IMR-90 (cell line): ENCODE results near the gene CTNNA1. TPM values are rescaled to one million over a fixed set of nuclear protein-coding genes. Genes with fewer than 3 reads are reported as not detected.

Source experiments
- ATAC-seq: fragments of 200-7000 bp; cut with Tn5 transposase; 2 replicates; pipeline ENCODE4 v1.9.1; 2020; ENCODE audit warnings: low read depth, mild to moderate bottlenecking, moderate library complexity
- BruUV-seq: library from RNA; stranded (reverse); fragments of 400-500 nt; replicated peaks from 2 replicates; lab custom pipeline; 2021; lab: Mats Ljungman, UMichigan
- CTCF ChIA-PET: fragments of 300-600 bp; formaldehyde crosslinking; extraction: SDS; loops from one replicate; lab custom pipeline; 2021; ENCODE audit warnings: antibody characterized with exemption; lab: Yijun Ruan, JAX
- POLR2A ChIA-PET: fragments of 300-600 bp; sonication (Branson Sonifier 250); formaldehyde crosslinking; loops from one replicate; lab custom pipeline; 2022; ENCODE audit warnings: antibody characterized with exemption; ENCODE audit not compliant: unreplicated experiment; lab: Charles Lee
- DNase-seq: peaks from one replicate; pipeline ENCODE4 v3.0.0; 2013
- H2AFZ ChIP-seq: replicated peaks from 2 replicates; pipeline ENCODE3; 2013; ENCODE audit warnings: low read length, mild to moderate bottlenecking; ENCODE audit not compliant: poor library complexity
- H2AK5ac ChIP-seq: 2 replicates; pipeline ENCODE4 v1.6.1; 2013; ENCODE audit warnings: low read depth, low read length, inconsistent platforms
- H2AK9ac ChIP-seq: replicated peaks from 2 replicates; pipeline ENCODE3; 2013; ENCODE audit warnings: mild to moderate bottlenecking, low read depth, low read length, moderate library complexity; ENCODE audit not compliant: poor library complexity
- H2BK120ac ChIP-seq: 2 replicates; pipeline ENCODE4 v1.6.1; 2013; ENCODE audit warnings: low read depth, low read length, inconsistent platforms
- H2BK15ac ChIP-seq: 3 replicates; pipeline ENCODE4 v1.6.1; 2013; ENCODE audit warnings: low read depth, low read length, inconsistent platforms
- H2BK20ac ChIP-seq: 2 replicates; pipeline ENCODE4 v1.6.1; 2013; ENCODE audit warnings: low read depth, mild to moderate bottlenecking, inconsistent platforms, low read length, moderate library complexity
- H2BK5ac ChIP-seq: 2 replicates; pipeline ENCODE4 v1.6.1; 2013; ENCODE audit warnings: mild to moderate bottlenecking, low read depth, low read length, inconsistent platforms; ENCODE audit not compliant: poor library complexity, severe bottlenecking
- H3K14ac ChIP-seq: replicated peaks from 2 replicates; pipeline ENCODE4 v1.6.1; 2013; ENCODE audit warnings: low read depth, low read length, inconsistent platforms
- H3K18ac ChIP-seq: 2 replicates; pipeline ENCODE4 v1.6.1; 2013; ENCODE audit warnings: low read depth, low read length, control low read depth
- H3K23ac ChIP-seq: 2 replicates; pipeline ENCODE4 v1.6.1; 2013; ENCODE audit warnings: low read depth, low read length, inconsistent platforms
- H3K27ac ChIP-seq: 2 replicates; pipeline ENCODE4 v1.5.1; 2013; ENCODE audit warnings: mild to moderate bottlenecking, control low read depth, low read length; ENCODE audit not compliant: insufficient read depth
- H3K27me3 ChIP-seq: 2 replicates; pipeline ENCODE4 v1.6.1; 2013; ENCODE audit warnings: low read length; ENCODE audit not compliant: control insufficient read depth, insufficient read depth
- H3K36me3 ChIP-seq: 2 replicates; pipeline ENCODE4 v1.6.1; 2013; ENCODE audit warnings: low read length, mixed read lengths; ENCODE audit not compliant: control insufficient read depth, insufficient read depth
- H3K4ac ChIP-seq: 2 replicates; pipeline ENCODE4 v1.6.1; 2013; ENCODE audit warnings: low read depth, low read length, inconsistent platforms
- H3K4me1 ChIP-seq: 2 replicates; pipeline ENCODE4 v1.6.1; 2013; ENCODE audit warnings: low read length, mixed read lengths; ENCODE audit not compliant: control insufficient read depth, insufficient read depth
- H3K4me2 ChIP-seq: 2 replicates; pipeline ENCODE4 v1.6.1; 2013; ENCODE audit warnings: low read depth, mild to moderate bottlenecking, control low read depth, low read length, moderate library complexity
- H3K4me3 ChIP-seq: 2 replicates; pipeline ENCODE4 v1.5.1; 2013; ENCODE audit warnings: low read depth, mild to moderate bottlenecking, control low read depth, low read length, moderate library complexity; ENCODE audit not compliant: insufficient read depth
- H3K56ac ChIP-seq: 2 replicates; pipeline ENCODE4 v1.6.1; 2013; ENCODE audit warnings: low read length, inconsistent platforms; ENCODE audit not compliant: insufficient read depth; ENCODE audit errors: extremely low read depth
- H3K79me1 ChIP-seq, 2 experiments: 2 replicates each; pipeline ENCODE4 v1.6.1; 2013; ENCODE audit warnings: low read length in 2 of 2, inconsistent platforms in 1 of 2, low read depth in 1 of 2
- H3K9ac ChIP-seq: 2 replicates; pipeline ENCODE4 v1.6.1; 2013; ENCODE audit warnings: low read depth, low read length, control low read depth
- H3K9me1 ChIP-seq: 2 replicates; pipeline ENCODE4 v1.6.1; 2013; ENCODE audit warnings: low read length, inconsistent platforms; ENCODE audit not compliant: insufficient read depth
- H3K9me3 ChIP-seq: 2 replicates; pipeline ENCODE4 v1.6.1; 2013; ENCODE audit warnings: low read length; ENCODE audit not compliant: control insufficient read depth, insufficient read depth
- H4K20me1 ChIP-seq: 2 replicates; pipeline ENCODE4 v1.6.1; 2013; ENCODE audit warnings: low read length, inconsistent platforms; ENCODE audit not compliant: insufficient read depth
- H4K5ac ChIP-seq: 2 replicates; pipeline ENCODE4 v1.6.1; 2013; ENCODE audit warnings: mild to moderate bottlenecking, low read depth, low read length, control low read depth
- H4K8ac ChIP-seq, 2 experiments: 2 replicates each; pipeline ENCODE4 v1.6.1; 2013; ENCODE audit warnings: low read depth in 2 of 2, low read length in 2 of 2, control low read depth in 1 of 2, inconsistent platforms in 1 of 2
- H4K91ac ChIP-seq: 2 replicates; pipeline ENCODE4 v1.6.1; 2013; ENCODE audit warnings: low read depth, low read length, inconsistent platforms; ENCODE audit not compliant: insufficient read depth
- CEBPB ChIP-seq: IDR thresholded peaks from 2 replicates; pipeline ENCODE4 v1.6.1; 2012; ENCODE audit warnings: low read depth, low read length, improper control_type of control experiment
- CHD1 ChIP-seq: IDR thresholded peaks from 2 replicates; pipeline ENCODE4 v1.6.1; 2012; ENCODE audit warnings: low read depth, low read length, improper control_type of control experiment
- NFE2L2 ChIP-seq: fragments of 150-350 bp; IDR thresholded peaks from 2 replicates; pipeline ENCODE4 v1.6.1; 2016; ENCODE audit warnings: low read depth, mild to moderate bottlenecking, low read length
- RCOR1 ChIP-seq: IDR thresholded peaks from 2 replicates; pipeline ENCODE4 v1.6.1; 2012; ENCODE audit warnings: mild to moderate bottlenecking, low read length, improper control_type of control experiment; ENCODE audit not compliant: insufficient replicate concordance
- SMC3 ChIP-seq: fragments of 150-350 bp; IDR thresholded peaks from 2 replicates; pipeline ENCODE4 v1.6.1; 2016; ENCODE audit warnings: low read depth, mild to moderate bottlenecking, antibody characterized with exemption, low read length, moderate library complexity
- WGBS, 2 experiments: methylation state at CpG; one replicate each; pipeline versions ENCODE4 v1.1.5 to v1.1.7; 2013; ENCODE audit warnings: missing lambda C conversion rate in 2 of 2; ENCODE audit not compliant: insufficient read length in 1 of 2; ENCODE audit errors: extremely low coverage in 2 of 2; 5-methylcytosine and 5-hydroxymethylcytosine counted together
- dilution Hi-C: fragments of 300-500 bp; cut with HindIII; formaldehyde crosslinking; loops from one replicate; pipeline ENCODE4 v1.14.3; 2018; ENCODE audit warnings: low sequenced_read_pairs; ENCODE audit not compliant: unreplicated experiment
- in situ Hi-C: fragments of 300-500 bp; cut with MboI; formaldehyde crosslinking; loops from 3 replicates; pipeline ENCODE4 v1.14.3; 2019; ENCODE audit warnings: low sequenced_read_pairs, inconsistent platforms, mixed read lengths
- intact Hi-C: fragments of 100-400 bp; cut with micrococcal nuclease; formaldehyde crosslinking; loops from 2 replicates; pipeline ENCODE4 v1.10.0; 2022
- polyA plus RNA-seq, 3 experiments: library from polyadenylated mRNA; depleted of rRNA; stranded (reverse); fragments of >200 nt; gene quantifications; 2 replicates each; pipeline ENCODE4 v1.2.3, GENCODE V29; 2012; ENCODE audit warnings: low replicate concordance in 1 of 3
- total RNA-seq: library from RNA; depleted of rRNA; stranded (reverse); fragments of >200 nt; gene quantifications from 2 replicates; pipeline ENCODE4 v1.2.3, GENCODE V29; 2012

Gene CTNNA1
- total and polyA plus RNA-seq, 2 of the 4 experiments (the other 2 are of a cell fraction) = 220 to 471 TPM

DNA sequence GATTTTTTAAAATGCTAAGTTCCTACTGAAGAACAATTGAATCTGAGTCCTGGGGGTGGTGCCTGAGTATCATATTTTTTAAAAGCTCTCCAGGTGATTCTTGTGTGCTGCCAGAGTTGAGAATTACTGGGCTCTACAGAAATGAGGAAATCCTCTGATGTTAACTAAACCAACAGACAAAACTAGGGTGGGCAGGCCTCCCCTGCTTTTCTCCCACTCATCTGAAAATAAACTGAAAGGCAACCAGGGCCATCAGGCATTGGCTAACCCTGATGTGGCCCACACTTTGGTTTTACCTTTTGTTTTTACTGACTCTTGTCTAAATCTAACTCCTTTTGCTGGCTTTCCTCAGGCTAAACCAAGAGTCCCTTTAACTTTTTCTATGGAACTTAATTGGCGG is 13.3 kb upstream of the CTNNA1 start:
- Histone ChIP-seq H2AK9ac (no peak overlapping the region), H3K14ac (no peak overlapping the region), H3K27me3 (no peaks in the 10 kb centered on the region), H3K27ac (no peak overlapping the region), H2AFZ (no peak overlapping the region), H3K4ac (no peak overlapping the region), H2BK120ac (no peak overlapping the region), H4K8ac (no peak overlapping the region), H3K79me1 (no peaks in the 10 kb centered on the region), H3K9me3 (no peaks in the 10 kb centered on the region), H3K9ac (no peak overlapping the region), H3K18ac (no peak overlapping the region), H3K36me3 (no peaks in the 10 kb centered on the region), H4K20me1 (no peaks in the 10 kb centered on the region), H3K4me3 (no peak overlapping the region), H4K91ac (no peak overlapping the region), H3K56ac (no peak overlapping the region), H2BK15ac (no peak overlapping the region), H2BK20ac (no peak overlapping the region), H4K5ac (no peak overlapping the region), H3K4me2 (no peak overlapping the region), H2AK5ac (no peak overlapping the region), H3K23ac (no peak overlapping the region), H3K9me1 (no peaks in the 10 kb centered on the region), H2BK5ac (no peak overlapping the region), H3K4me1 (no peaks in the 10 kb centered on the region)
- ChIA-PET POLR2A (no interaction called here), CTCF (no interaction called here)
- TF ChIP-seq CHD1 = no peak
- TF ChIP-seq SMC3 = no peak
- no peak for TF ChIP-seq NFE2L2
- TF ChIP-seq CEBPB = no peak
- TF ChIP-seq RCOR1 = no peak
- dilution Hi-C loops (no loop called here), in situ Hi-C loops (no loop called here), intact Hi-C loops (no loop called here)
- no peak for DNase-seq
- ATAC-seq = no peak
- BruUV-seq = no TSS peak
- WGBS, 2 experiments = no CpG with 5 or more reads among the region's 1 CpG
